Retina (tissue), 1 donor: ENCODE data around the gene NXPH2.

Experiments
- DNase-seq: peaks from one replicate; pipeline ENCODE4 v3.0.0-alpha.2; 2016

The NXPH2 gene

GRCh38 chr2:138779781-138780445 lies at the start of gene NXPH2:
NXPH2 (minus strand) TSS chr2:138780390; CDS start chr2:138780241, 149 bp downstream.
- DNase-seq, result peak; percentile 89

GRCh38 chr2:138829326-138829919 lies 49.2 kb upstream of the NXPH2 start:
- peak; percentile 62 for DNase-seq

DNA sequence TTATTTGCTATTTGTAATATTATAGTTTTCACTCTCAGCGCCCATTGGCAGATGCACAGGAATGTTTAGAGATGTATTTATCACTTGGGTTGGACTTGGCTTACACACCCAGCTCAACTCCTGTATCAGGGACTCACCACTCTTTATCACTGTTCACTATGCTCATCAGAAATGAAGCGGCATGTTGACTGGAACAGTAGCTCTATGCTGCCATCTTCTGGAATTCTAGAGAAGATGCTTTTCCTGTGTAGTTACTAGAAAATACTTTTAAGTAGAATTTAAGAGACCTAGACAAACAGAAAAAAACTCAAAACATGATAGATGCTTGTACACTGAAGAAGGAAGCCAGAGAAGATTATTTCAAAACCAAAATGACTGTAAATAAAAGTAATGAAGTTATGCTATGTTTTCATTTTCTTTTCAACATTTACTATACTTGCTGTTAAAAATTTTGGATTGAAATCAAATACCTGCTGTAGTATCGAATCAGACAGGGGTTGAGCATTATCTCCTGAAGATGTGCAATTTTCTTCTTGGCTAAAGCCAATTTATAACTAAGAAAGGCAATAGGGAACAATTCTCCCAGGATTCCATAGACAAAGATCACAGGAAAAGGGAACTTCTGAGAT lies 47.4 kb upstream of the NXPH2 start:
- DNase-seq, result no peak

DNA sequence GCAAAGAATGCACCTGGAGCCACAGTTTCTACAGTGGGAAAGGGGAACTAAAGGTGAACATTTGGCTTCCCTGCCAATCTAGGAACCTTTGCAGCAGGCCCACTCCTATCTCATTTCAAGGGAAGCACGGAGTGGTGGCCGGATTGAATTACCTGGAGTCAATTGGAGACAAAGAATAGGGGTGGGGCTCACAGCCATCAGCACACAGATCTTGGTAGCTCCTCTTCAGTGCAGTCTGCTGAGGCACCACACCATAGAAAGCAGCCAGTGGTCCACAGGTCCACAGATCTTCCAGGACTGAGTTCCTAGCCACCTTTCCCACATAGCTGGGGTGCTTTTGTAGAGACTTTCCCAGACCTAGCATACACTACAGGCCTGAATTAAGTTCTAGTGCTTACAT lies 43.5 kb upstream of the NXPH2 start:
- DNase-seq, result no peak

DNA sequence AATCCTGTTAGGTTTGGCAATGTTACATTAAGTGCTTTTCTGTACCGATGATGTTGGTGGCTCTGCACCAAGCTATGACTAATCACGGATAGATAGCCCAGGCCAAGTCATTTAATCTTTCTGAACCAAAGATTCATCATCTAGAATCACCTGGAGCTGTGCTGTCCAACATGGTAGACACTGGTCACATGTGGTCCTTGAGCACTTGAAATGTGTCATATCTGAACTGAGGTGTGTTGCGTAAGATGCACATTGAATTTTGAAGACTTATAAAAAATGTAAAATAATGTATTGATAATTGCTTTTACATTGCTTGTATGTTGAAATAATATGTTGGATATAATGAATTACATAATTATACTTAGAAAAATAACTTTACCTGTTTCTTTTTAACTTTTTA lies 39.8 kb upstream of the NXPH2 start:
- no peak for DNase-seq

GRCh38 chr2:138818556-138818955 lies 38.4 kb upstream of the NXPH2 start:
- no peak for DNase-seq

- no peak for DNase-seq
Measured at GRCh38 chr2:138814123-138814898, 34.1 kb upstream of the NXPH2 start.

GRCh38 chr2:138811431-138811830 lies 31.2 kb upstream of the NXPH2 start:
- no peak for DNase-seq

GRCh38 chr2:138794724-138795123 lies 14.5 kb upstream of the NXPH2 start:
- DNase-seq, result no peak

DNA sequence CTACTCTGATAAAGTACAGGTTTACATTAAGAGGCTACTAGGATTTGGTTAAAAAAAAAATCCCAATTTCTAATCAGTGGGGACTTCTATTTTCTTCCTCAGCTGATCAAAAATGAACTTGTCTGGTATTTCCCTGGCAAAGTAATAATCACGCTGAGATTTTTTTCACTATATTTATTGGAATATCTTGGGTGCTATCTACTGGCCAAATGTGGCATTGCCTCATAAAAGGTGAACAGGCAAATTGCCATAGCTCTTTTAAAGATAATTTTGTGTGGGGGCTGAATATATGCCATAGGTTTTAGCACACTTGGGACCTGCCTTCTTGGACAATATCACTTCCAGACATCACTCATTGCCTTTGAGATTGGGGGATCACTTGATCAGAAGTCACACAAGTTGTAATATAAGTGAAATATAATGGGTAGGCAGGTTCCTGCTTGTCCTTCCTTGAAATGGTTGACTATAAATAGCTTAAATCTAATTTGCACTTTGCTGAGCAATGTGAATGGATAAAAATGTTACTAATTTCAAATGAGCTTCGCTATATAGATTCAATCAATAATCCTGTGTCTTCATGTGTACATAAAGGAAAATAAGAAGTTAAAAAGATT lies 7.0 kb upstream of the NXPH2 start:
- DNase-seq, result peak; percentile 72

GRCh38 chr2:138782383-138782782 lies 2.2 kb upstream of the NXPH2 start:
- no peak for DNase-seq

GRCh38 chr2:138780908-138781307 lies 718 bp upstream of the NXPH2 start:
- DNase-seq, result peak; percentile 39

DNA sequence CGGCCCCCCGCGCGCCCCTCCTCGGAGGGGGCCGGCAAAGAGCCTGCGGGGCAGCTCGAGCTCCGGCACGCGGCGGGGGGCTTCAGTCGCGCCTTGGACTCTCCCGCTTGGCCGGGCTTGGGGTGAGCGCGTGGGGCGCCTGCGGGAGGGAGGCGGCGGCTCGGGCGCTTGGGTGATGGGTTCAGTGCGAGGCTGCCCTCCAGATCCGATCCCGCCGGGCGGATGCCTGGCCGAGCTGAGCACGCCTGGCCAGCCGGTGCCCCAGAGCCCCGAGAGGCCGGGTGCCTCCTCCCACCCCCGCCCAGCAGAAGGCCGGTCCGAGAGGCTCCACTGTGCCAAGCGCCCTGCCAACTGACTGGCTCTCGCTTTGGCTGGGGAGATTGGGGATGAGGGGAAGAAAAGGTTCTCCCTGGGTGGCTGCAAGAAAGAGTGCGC lies 273 bp upstream of the NXPH2 start:
- DNase-seq, result peak; percentile 73

DNA sequence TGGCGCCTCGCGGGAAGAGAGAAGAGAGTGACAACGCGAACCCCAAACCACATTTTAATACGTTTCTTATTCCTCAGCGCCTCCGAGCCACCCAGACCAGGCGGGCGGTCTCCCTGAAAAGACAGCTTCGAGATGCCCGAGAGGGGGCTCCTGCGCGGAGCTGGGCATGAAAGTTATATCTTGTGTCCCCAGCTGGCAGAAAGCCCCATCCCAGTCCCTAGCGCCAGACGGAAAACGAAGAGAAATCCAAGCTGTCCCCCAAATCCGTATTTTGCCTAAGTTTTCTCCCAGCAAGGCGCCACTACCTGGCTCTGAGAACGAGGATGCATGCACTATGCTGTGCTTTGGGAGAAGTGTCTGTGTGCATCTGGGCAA lies 797 bp downstream of the NXPH2 start:
- peak; percentile 71 for DNase-seq

- DNase-seq, result peak; percentile 31
Measured at GRCh38 chr2:138777996-138778395, 2.2 kb downstream of the NXPH2 start.

GRCh38 chr2:138775736-138776135 lies 4.5 kb downstream of the NXPH2 start:
- no peak for DNase-seq

- DNase-seq, result no peak
Measured at GRCh38 chr2:138771534-138771933, 8.7 kb downstream of the NXPH2 start.

DNA sequence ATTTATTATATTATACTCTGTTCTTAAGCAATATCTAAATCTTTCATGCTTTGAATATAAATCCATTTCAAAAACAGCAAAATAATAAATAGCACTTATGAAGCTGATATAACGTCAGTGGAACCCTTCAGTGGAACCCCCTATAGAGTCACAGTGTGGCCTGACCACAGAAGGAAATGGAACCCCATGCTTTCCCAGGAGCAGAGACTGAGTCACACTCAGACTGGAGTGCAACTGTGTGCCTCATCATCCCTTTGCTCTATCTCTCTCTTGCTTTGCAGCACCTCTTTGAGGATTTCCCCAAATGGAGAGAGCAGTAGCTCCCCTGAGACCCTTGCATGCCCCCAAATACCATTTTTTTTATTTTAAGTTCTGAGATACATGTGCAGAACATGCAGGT lies 13.1 kb downstream of the NXPH2 start:
- DNase-seq, result no peak

GRCh38 chr2:138766464-138766863 lies 13.7 kb downstream of the NXPH2 start:
- DNase-seq, result no peak

- DNase-seq, result no peak
Measured at GRCh38 chr2:138763971-138764370, 16.2 kb downstream of the NXPH2 start.

- DNase-seq, result no peak
Measured at GRCh38 chr2:138762533-138762932, 17.7 kb downstream of the NXPH2 start.

DNA sequence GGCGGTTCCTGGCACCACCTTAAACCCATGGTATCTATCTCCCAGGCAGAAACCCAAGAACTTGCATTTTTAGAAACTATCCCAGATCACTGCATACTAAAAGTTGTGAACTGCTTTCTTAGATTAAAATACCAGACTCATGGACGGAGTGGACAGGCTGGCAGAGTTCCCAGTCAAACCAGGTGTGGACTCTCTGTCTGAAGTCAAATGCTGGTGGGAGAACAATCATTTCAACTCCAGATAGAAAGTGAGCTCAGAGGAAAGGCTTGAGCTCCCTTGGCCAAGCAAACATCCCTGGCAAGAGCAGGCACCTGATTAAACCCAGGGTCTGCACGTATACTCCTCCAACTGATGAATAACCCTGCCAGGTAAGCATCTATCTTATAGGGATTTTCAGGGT lies 19.5 kb downstream of the NXPH2 start:
- DNase-seq, result no peak

DNA sequence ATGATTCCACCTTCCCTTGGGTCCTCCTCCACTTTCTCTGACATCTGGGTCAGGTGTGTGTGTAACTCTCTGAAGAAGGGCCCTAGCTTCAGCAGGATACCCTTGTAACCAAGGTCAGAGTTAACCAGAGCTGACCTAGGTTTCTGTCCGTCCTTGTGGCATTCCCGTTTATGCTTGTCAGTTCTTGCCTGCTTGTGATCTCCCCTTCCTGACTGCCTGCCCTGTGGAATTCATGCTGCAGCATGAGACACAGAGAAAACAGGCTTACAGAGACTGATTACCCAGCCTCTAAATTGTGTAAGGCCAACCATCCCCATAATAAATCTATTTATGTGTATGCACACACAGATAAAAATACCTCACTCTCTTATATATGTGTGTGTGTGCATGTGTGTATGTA lies 22.8 kb downstream of the NXPH2 start:
- no peak for DNase-seq
